Left cardiac atrium (tissue), 4 donors: Measurements from ENCODE around the gene PTPRN2. TPM values are rescaled to one million over a fixed set of nuclear protein-coding genes. Genes with fewer than 3 reads are reported as not detected.
"Not testable (repeated sequence)": the region's sequence is repeated elsewhere in the genome, so short reads cannot be mapped to it uniquely, and the experiment has no call there.

Experiments
- ATAC-seq, 2 donors: fragments of 200-7000 bp; cut with Tn5 transposase; one replicate each; pipeline ENCODE4 v1.9.1; 2020; ENCODE audit warnings: mild to moderate bottlenecking in 2 of 2, moderate library complexity in 2 of 2
- DNase-seq: peaks from one replicate; pipeline ENCODE4 v3.0.0-alpha.2; 2020
- intact Hi-C, 2 donors: fragments of 100-400 bp; cut with DNase I; formaldehyde crosslinking; loops; one replicate each; pipeline versions ENCODE4 v1.14.1 to v1.15.1; 2022 to 2023
- total RNA-seq, 2 donors: library from RNA; stranded (reverse); fragmentation: NEBNext Ultra II Directional; extraction: Animal tissue kit (Norgen Biotek cat#: 25700); gene quantifications; one replicate each; pipeline ENCODE4 v1.2.1, GENCODE V29; 2021
- donor health status: DM: no; HTN: yes; CAD: no.
- donor health status: DM: no; HTN: yes; CAD: no; lungs with severe emphysema.
- donor health status: DM: yes; HTN: yes; CAD: no.
- donor health status: Dilated cardiomyopathy.

PTPRN2 gene
- total RNA-seq, 2 donors from 2014 or later = 1.9 to 2.3 TPM

DNA sequence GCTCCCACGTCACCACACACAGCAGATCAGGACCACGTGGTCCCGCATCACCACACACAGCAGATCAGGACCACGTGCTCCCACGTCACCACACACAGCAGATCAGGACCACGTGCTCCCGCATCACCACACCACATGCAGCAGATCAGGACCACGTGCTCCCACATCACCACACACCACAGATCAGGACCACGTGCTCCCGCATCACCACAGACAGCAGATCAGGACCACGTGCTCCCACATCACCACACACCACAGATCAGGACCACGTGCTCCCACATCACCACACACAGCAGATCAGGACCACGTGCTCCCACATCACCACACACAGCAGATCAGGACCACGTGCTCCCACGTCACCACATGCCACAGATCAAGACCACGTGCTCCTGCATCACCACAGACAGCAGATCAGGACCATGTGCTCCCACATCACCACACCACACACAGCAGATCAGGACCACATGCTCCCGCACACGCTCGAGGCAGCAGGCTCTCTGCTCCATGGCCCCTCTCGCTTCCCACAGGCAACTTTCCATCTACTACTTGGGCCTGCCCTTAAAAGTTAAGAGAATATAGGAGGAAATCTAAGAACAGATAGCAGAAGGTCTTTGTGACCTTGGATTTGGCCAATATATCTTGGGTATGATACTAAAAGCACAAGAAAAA, 1024.0 kb downstream of the PTPRN2 start:
- intact Hi-C loops, ATAC-seq, DNase-seq: not testable (repeated sequence)

DNA sequence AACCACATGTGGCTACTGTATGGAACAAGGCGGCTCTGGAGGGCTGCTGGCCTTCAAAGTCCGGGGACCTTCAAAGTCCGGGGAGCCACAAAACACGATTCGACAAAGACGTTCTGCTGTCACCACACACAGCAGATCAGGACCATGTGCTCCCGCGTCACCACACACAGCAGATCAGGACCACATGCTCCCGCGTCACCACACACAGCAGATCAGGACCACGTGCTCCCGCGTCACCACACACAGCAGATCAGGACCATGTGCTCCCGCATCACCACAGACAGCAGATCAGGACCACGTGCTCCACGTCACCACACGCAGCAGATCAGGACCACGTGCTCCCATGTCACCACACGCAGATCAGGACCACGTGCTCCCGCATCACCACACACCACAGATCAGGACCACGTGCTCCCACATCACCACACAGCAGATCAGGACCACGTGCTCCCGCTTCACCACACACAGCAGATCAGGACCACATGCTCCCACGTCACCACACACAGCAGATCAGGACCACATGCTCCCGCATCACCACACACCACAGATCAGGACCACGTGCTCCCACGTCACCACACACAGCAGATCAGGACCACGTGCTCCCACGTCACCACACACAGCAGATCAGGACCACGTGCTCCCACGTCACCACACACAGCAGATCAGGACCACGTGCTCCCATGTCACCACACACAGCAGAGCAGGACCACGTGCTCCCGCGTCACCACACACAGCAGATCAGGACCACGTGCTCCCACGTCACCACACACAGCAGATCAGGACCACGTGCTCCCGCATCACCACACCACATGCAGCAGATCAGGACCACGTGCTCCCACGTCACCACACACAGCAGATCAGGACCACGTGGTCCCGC, 1024.9 kb downstream of the PTPRN2 start:
- ATAC-seq, DNase-seq, intact Hi-C loops: not testable (repeated sequence)

DNA sequence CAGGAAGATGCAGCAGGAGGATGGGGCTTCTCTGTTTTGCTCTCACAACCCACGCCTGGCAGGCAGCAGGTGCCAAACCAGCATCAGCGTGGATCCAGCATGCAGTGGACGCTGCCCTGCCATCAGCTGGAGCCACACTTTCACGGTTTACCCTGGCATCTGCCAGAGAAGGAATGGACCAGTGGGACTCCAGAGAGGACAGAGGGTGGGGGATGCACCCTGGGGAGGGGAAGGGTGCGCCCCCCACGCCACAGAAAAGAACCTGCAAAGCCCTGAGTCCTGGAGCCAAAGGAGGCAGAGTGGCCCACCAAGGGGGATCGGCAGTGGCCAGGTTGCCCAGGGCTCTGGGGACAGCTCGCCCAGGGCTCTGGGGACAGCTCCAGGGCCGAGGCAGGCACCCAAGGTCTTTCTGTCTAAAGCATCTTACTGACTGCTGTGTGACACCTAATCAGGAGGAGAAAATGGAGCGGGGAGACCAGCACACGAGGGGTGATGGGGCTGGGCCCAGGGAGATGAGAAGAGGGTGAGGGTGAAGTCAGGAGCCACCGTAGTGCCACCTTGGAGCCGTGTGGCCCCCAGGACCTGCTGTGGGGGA, 1025.7 kb downstream of the PTPRN2 start:
- ATAC-seq = no peak
- DNase-seq = no peak
- intact Hi-C loops = no loop called here

DNA sequence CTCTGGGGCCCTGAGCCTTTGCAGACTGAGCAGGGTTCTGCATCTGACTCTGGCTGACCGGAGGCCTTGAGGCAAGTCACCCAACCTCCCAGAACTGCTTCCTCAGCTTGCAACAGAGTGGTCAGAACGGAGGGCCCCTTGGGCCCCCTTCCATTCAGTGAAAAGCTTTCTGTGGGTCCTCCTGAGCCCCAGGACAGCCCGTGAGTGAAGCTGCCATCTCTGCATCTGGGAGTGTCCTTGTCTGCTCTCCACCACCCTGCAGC, 1026.2 kb downstream of the PTPRN2 start:
- ATAC-seq = no peak
- intact Hi-C loops = no loop called here
- DNase-seq = no peak

DNA sequence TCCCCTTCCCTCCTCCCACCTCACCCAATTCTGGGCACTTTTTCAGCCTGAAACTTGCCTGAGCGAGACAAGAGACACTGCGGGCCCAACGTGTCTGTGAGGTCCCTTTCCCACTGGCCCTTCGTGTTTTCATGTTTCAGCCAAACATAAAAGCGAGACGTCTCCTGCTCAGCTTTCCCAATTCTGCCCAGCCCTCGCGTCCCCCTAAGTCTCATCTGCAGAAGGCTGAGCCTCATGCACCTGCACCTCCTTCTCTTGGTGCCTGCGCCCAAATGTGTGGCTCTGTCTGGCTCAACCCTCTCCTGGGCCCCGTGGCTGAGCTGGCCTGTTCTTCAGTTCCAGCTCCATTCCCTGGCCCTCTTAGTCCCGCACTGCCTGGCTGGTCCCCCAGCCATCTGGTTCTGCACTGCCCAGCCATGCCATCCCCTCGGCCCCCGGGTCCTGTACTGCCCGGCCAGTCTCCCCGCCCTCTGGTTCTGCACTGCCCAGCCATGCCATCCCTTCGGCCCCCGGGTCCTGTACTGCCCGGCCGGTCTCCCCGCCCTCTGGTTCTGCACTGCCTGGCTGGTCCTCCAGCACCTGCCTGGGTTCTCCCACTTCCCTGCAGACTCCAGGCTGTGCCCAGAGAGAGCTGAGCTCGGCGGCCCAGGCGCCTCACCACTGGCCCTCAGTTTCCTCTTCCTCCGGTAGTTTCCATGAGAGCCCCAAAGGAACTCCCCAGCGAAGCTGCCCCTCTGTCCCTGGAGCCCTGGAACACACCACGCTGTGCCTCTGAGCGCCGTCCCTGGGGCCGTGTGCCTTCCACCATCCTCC, 1026.7 kb downstream of the PTPRN2 start:
- no peak for DNase-seq
- no peak for ATAC-seq
- intact Hi-C loops = no loop called here

DNA sequence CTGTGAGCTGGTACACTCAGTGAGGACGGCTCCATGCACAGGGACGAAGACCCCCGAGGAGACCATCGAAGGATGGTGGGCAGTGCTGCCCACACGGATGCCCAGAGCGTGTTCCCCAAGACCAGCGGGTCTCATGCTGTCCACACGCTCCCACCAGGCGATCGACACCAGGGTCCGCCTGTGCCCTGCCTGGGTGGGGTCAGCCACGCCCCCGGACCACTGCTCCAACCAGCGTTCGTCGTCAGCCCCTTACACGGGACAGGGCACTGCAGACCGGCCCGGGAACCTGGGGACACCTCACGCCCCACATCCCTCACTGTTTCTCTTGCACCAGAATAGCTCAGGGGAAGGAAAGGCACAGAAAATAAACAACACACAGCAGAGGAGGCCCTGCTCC, 1027.4 kb downstream of the PTPRN2 start:
- ATAC-seq (no peak), DNase-seq (no peak)
- intact Hi-C loops = no loop called here

DNA sequence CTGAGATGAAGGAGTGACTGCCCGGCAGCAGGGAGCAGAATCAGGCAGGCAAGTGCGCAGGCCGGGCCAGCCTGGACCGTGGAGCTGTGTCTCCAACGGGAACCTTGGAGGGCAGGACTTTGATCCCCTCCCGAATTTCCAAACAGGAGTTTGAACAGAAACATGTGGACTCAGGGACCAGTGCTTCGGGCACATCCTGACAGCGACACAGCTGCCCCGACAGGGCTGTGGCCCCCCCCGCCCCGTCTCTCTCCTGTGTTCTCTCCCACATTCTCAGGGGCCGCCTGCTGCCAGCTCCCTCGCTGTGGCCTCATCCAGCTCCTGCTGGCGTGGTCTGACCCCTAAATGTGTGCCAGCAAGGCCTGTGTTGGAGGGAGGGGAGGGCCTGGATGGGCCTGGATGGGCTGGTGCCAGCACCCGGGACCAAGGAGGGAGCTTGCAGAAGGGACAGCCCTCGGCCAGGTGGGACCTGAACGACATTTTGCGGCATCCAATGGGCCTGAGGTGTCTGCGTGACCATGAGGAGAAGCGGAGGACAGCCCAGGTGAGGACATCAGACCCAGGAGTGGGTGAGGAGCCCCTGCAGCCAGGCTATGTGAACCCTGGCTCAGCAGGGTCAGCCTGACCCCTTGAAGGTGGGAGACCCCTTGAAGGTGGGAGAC, 1027.9 kb downstream of the PTPRN2 start:
- no peak for ATAC-seq
- intact Hi-C loops = no loop called here
- DNase-seq = no peak

DNA sequence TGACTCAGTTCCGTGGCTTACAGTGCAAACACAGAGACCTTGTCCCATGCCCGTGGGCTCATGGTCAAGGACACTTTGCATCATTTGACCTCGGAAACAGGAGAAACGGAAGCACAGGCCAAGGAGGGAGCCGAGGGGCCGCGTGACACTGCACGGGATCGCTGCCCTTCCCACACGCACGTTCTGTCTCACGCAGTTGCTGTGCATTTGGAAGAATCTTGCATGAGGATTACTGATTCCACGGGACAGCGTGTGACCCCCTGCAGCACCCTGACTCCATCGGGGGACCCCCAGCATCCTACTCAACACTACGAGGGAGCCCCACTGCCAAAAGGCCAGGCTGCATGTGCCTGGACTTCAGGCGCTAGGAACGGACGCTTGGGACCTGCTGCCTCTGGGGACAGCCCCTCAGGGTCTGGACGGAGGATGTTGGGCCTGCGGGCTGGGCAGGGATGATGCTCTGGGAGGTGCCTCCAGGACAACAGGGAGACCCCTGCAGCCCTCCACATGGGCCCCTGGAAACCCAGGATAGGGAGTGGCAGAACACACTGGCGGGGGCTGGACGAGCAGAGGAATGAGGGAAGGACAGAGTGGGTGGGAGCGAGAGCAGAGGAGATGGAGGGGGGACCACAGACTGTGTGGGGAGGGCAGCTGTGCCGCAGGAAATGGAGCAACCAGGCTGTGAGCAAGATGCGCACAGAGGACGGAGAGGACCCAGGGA, 1028.6 kb downstream of the PTPRN2 start:
- no peak for DNase-seq
- ATAC-seq = no peak
- intact Hi-C loops = no loop called here

DNA sequence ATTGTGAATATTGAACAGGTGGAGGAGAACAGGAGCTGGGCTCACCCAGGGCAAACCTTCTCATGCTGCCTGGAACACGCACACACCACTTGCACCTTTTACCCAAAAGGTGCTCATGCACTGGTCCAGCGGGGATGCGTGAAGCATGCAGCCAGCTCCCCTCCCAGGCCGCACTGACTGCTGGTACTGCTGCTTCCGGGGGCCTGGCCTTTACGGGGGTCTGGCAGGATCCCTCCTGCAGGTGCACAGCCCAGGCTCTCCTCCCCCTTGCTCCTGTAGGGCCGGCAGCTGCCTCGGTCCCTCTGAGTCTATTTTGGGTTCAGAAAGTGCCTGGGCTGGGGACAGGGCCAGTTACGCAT, 1029.1 kb downstream of the PTPRN2 start:
- no peak for ATAC-seq
- intact Hi-C loops = no loop called here
- no peak for DNase-seq

DNA sequence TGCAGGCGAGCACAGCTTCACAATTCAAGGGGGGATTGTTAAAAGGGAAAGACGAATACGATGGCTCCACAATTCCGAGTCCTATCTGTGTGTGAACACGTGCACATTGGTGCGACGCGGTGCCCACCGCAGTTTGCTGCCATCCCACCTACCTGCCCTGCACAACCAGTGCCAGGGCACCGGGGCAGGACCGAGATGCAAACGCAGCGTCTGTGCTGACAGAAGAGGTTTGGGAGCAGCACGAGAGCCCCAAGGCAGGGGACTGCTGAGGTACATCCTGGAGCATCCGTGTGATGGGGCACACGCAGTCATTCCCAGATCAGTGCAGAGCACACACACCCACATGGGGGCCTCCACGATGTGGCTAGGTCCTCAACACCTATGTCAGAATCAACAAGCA, 1029.6 kb downstream of the PTPRN2 start:
- ATAC-seq = no peak
- intact Hi-C loops = no loop called here

DNA sequence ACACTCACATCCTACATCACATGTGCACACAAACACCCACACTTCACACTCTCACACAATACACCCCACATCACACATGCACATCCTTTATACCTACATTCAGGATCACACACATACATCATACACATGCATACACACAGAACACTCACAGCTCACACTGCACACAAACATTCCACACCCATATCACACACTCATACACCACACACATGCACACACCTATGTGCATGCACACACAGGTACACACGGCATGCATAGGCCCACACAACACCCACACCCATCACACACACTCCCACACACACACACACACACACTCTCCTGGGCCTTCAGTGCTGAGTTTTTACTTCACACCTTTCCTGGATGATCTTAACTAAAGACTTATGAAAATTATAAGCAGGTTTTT, 1030.4 kb downstream of the PTPRN2 start:
- intact Hi-C loops = no loop called here
- DNase-seq (no peak), ATAC-seq (no peak)

More for the DNA sequence above, 1029.6 kb downstream of the PTPRN2 start:
- DNase-seq = no peak

DNA sequence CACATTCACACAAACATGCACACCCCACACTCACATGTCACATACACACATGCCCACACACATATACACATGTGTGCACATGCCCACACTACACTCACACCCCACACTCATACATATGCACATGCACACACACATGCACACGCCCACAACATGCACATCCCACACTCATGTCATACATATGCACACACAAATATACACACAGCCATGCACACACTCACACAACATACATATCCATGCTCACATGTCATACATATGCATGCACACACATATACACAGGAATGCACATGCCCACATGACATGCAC, 1031.0 kb downstream of the PTPRN2 start:
- no peak for DNase-seq
- ATAC-seq = no peak
- intact Hi-C loops = no loop called here

DNA sequence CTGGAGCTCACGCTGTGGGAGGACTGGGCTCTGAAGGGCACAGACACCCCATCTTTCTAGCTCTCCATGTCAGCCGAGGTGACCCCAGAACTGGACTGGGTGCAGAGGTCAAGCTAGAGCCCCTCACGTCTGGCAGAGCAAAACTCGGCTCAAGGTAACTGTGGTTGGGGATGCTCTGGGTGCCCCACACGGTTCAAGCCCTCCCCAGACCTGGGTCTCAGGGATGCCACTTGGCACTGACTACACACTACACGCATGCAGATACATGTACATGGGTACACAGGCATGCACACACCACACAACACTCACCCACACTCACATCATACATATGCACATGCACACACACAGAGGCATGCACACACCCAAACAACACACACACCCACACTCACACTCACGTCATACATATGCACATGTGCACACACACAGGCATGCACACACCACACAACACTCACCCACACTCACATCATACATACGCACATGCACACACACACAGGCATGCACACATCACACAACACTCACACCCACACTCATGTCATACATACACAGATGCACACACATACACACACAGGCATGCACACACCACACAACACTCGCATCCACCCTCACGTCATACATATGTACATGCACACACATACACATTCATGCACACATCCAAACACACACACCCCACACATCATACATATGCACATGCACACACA, 1031.5 kb downstream of the PTPRN2 start:
- DNase-seq (no peak), ATAC-seq (no peak)
- intact Hi-C loops = no loop called here

DNA sequence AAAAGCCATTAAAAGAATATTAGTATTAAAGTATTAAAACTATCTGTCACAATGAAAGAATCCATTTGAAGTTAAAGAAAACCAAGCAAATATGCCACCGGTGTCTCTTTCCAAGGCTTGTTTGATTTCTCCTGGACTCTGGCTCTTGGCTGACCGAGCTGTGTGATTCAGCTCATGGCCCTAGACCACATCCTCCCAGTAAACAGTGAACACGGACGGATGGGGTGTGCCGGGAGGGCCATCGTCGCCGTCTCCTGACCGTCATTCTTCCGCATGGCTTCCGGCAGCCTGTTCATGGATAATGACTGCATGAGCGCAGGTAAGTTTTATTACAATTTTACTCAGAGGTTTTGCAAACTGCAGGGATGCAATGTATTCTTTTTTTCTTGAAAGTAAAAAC, 1032.3 kb downstream of the PTPRN2 start:
- DNase-seq (no peak), ATAC-seq (peak in 1 of 2 donors; percentile 50)
- intact Hi-C loops = no loop called here

DNA sequence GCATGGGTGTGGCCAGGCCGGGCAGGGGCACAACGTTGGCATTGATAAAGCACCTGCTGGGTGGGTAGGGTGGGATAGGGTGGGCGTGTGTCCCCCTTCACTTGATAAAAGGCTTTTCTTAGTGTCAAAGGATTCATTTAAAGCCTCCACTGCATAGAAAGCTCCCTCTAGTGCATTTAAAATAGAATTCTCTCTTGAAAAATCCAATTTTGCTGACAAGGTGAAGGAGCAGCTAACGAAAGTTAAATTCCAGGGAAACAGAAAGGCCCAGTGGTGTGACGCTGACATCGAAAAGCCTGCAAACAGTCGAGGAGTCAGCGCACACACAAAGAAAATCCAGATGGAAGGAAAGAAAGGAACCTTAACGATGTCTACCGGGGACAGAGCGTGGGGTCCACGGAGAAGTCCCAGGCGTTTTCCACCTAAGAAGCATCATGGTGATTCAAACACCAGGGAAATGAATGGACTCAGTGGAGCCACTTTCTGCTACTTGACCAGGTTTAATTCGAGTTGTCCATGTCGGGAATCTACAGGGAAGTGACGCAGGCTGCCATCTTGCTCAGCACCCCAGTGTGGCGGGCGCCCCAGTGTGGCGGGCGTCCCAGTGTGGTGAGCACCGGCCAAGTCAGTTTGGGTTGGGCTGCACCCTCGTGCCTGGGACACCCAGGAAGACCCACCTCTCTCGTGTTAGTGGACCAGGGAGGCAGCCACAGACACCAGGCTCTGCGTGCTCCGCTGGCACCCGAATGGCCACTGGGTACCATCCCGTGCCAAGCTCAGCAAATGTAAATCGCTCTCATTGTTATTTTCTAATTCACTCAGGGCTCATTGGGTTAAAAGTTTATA, 1033.0 kb downstream of the PTPRN2 start:
- intact Hi-C loops = no loop called here
- ATAC-seq (no peak), DNase-seq (no peak)

DNA sequence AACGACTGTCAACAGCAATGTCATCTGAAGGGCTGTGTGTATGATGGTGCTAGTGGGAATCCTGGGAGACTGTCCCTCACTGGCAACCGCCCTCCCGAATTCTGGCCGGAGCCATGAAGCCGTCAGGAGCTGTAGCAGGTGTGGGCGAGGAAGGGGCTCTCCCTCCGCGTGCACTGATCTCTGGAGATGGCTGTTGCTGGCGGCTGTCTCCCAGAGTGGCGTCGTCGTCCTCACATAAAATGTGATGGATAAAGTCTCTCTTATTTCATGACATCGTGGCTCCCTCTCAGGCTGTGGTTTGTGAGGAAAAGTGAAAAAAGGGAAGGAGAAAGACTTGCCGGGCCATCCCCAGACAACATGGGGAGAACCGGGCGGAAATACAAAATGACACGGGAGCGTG, 1034.4 kb downstream of the PTPRN2 start:
- intact Hi-C loops = no loop called here
- DNase-seq (no peak), ATAC-seq (no peak)

DNA sequence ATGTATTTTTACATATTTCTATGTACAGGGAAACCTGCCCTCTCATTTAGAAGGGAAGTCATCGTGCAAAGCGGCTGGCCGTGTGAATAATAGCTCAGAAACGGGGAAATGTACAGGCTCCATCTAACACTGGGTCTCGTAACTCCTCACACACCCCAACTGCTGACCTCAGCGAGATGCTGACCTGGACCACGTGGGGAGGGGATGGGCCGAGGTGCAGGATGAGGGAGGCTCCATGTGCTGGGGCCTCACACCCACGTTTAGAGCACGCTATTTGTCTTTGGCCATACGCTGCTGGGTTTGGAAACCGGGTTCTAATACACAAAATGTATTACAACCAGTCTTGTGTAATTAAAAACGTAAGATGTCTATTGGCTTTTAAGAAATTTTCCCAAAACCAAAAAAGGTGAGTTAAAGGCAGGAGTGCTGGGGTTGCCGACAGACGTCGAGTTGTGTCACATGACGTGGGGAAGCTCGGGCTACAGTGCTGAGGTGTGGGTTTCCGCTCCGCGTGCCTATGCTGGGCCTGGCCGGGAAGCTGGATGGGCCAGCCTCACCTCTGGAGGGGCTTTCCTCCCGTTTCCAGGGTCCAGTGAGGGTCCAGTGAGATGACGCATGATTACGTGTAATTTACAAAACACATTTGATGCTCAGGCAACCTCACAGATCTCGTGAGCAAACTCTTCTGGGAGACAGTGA, 1035.2 kb downstream of the PTPRN2 start:
- no peak for DNase-seq
- ATAC-seq = no peak
- intact Hi-C loops = no loop called here
